Inflammatory macrophage treated with lipopolysaccharide for 1 hour (primary cell): ENCODE data around the gene TNRC6B.

Source experiments
- DNase-seq, 2 donors: peaks; one replicate each; pipeline ENCODE4 v3.0.0-alpha.2; 2020 to 2022

Gene TNRC6B

DNA sequence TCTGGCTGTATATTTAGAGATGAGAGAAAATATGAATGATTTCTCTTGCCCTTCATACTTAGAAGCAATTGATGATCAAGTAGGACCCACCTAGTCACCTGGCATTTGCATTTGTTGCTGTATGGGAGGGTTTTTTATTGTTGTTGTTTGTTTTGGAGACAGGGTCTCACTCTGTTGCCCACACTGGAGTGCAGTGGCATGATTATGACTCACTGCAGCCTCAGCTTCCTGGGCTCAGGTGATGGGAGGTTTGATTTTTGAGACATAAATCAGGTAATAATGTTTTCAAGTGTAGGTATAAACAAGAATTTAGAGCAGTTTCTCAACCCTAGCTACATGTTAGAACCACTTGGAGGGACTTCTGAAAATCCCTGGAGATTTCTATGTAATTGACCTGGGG lies 63.0 kb downstream of the TNRC6B start:
- no peak for DNase-seq

DNA sequence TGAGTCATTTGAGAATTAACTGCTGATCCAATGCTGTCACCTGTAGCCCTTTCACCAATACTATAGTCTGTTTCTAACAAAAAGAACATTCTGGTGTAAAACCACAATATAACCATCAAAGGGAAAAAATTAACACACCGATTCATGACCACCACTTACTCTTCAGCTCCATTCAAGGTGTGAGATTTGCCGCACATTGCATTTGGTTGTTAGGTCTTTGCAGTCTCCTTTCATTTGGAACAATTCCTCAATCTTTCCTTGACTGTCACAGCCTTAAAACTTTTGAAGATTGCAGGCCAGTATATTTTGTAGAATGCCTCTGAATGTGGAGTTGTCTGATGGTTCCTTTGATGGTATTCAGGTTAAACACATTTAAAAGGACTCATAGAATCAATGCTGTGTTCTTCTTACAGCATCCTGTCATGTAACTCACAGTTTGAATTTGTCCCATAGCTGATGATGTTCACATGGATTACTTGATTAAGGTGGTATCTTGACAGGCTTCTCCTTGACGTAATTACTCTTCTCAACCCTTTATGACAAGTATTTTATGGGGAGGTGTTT lies 63.6 kb downstream of the TNRC6B start:
- no peak for DNase-seq

DNA sequence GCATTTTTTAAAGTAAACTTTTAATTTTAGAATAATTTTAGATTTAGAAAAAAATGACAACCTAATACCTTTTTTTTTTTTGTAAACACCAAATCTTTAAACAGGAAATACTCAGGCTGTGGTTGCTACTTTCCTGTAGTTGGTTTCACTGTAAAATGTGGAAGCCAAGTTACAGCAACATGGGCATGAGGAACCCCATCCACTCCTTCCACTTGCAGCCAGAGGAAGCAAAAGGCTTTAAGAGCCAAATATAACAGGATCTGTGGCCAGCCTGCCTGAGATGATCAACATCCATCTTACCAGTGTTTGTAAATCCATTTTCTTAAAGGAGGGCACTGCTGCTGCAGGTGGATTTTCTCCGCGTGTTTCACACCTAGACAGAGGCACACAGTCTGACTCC lies 66.2 kb downstream of the TNRC6B start:
- peak; percentile 37 to 47 for DNase-seq

DNA sequence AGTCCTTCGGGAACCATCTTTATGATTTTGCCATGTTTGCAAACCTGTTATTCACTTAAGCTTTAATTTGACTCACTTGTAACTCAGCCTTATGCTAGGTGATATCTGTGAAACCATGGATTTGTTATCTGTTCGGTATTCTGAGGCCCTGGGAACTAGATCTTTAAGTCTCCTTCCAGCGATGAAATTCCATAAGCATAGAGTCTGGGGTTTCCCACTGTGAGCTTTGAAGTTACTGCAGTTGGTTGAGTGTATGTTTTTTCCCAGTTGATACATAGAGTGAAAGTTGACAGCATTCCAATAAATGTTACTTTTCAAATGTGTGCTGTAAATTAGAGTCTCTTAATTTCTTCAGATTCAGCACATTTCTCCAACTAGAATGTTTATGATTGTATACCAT lies 66.9 kb downstream of the TNRC6B start:
- DNase-seq = no peak

DNA sequence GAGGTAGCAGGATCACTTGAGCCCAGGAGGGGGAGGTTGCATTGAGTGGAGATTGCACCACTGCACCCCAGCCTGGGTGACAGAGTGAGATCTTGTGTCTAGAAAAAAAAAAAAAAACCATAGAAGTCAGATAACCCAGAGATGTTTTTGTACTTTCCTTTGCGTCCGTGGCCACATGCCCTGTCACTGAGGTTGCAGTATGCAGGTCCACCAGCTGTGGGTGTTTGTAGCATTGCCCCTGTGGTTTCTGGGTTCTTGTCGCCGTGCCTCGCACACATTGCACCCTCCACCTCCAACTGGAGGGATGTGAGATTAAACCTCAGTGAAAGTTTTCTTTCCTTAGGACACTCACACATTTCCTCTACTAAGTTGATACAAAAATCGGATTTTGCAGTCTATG lies 70.3 kb downstream of the TNRC6B start:
- no peak for DNase-seq

DNA sequence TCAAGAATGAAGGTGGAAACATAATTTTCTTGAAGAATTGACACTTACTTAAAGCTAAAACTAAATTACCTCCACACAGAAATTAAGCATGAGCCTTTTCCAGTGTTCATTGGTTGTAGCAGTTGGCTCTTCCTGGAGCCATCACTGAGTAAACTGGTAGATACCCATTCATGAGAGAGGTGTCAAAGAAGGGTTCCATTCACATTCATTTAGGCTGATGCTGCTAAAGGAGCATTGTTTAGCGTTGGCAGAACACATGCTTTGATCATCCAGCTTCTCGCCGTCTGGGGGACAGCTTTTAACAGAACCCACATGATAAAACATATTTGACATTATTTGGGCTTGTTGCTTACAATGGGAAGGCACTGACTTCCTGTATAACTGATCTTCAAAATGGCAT lies 71.6 kb downstream of the TNRC6B start:
- no peak for DNase-seq

DNA sequence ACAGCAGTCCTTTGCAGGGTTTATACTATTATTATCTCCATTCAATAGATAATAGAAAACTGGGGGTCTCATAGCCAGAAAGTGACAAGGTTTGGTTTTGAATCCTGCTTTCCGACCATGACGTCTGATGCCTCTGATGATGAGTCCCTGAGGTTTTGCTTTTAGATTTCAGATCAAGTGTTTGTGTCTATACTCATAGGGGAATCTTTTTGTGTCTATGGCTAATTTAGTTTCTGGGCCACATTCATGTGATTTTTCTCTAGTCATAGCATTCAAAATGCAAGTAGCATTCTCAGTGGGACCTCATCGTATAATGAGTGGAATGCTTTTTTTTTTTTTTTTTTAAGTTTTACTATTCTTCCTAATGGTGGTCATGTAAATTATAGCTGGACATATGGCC lies 72.9 kb downstream of the TNRC6B start:
- no peak for DNase-seq

DNA sequence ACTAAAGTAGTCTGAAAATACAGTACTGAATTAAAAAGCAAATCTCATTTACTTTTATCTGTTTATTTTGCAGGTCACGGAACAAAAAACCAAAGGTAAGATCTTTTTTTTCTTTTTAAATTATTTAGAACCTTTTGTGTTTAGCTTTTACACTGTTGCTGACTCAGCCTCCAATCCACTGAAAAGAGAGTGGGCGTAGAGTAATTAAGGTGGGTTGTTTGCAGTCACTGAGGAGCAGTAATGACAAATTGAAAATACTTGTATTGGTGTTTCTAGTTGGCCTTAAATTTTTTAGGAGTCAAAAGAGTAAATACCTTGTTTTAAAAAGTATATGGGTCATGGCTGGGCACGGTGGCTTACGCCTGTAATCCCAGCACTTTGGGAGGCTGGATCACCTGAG lies 73.4 kb downstream of the TNRC6B start:
- no peak for DNase-seq

DNA sequence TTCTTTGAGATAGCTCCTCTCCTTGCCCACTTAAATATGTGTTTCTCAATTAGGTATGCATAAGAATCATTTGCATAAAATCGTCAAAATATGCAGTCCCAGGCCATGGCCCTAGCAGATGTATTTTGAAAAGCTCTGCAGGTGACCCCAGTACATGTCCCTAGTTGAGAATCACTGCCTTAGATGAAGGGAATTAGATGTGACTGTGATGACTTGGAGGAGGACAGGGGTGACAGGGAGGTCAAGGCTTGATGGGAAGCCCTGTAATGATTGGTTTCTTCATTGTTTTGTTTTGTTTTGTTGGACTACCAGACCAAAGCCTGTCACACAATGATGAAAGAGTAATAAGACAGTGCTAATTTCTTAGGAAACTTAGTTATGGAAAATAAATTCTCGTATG lies 74.4 kb downstream of the TNRC6B start:
- no peak for DNase-seq

DNA sequence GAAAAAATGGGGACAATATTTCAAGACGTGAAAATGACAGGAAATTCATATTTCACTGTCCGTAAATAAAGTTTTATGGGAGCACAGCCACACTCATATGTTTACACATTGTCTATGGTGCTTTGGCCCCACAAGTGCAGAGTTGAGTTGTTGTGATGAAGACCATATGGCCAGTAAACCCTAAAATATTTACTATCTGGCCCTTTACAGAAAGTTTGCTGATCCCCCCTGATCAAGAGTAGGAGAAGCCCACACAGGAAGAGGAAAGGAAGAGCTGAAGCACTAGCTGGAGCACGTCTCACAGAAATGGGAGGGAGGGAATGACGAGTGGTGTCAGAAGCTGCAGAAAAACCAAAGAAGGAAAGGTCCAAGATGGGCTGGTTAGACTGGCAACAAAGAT lies 78.8 kb downstream of the TNRC6B start:
- no peak for DNase-seq

DNA sequence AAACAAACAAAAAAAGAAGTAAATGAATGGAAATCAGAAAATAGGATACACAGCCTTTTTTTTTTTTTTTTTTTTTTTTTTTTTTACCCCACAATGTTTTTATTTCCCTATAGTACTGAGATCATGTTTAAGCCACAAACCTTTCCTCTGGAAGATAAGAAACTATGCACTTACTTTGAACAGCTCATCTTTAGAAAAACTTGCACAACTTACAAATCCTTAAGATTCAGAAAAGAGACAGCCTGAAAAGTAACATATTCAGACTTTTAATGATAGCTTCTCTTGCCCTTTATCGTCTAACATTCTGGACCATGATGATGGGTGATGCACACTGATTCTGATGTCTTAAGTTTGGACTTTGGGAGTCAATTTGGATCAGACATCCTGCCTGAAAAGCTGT lies 80.3 kb downstream of the TNRC6B start:
- no peak for DNase-seq

DNA sequence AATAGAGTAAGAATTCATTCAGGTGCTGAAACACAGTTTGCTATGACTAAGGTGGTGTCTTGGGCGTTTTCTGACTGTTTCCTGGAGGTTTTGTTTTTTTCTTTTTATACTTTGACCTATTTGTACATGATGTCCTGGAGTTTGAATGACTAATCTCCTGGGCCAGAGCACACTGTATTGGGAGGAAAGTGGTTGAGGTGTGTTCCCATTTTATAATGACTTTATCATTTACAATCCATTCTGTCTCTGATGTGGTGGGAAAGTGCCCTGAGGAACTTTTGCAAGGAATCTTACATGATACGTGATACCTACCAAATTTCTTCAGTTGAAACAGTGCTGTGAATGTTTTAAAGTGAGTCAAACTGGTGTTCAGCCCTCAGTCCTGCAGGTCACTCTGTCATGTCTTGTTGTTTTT lies 80.8 kb downstream of the TNRC6B start:
- DNase-seq = no peak

DNA sequence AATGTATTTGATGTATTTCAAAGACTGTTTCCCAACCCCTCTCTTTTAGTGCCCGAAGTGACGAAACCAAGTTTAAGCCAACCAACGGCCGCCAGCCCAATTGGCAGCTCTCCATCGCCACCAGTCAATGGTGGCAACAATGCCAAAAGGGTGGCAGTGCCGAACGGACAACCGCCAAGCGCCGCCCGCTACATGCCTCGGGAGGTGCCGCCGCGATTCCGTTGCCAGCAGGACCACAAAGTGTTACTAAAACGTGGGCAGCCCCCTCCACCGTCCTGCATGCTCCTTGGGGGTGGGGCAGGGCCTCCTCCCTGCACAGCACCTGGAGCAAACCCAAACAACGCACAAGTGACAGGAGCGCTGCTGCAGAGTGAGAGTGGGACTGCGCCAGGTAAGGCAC lies 84.1 kb downstream of the TNRC6B start:
- no peak for DNase-seq

DNA sequence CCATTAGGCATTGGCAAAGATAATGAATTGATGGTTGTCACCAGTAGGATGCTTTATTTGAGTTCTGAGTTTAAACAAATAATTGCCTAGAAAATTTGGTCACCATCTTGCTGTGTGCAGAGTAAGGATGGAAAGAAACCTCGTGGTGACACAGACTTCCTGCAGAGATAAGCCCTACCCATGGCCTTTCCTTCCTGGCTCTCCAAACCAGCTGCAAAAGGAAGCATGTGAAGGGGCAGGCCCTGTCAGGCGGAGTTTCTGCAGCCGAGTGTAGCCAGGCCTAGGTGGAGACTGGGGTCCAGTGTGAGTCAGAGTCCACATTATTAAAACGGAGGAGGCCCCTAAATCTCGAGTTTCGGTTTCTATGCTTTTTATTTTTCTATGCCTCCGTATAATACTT lies 85.5 kb downstream of the TNRC6B start:
- DNase-seq = peak in 1 of 2 donors; percentile 6

DNA sequence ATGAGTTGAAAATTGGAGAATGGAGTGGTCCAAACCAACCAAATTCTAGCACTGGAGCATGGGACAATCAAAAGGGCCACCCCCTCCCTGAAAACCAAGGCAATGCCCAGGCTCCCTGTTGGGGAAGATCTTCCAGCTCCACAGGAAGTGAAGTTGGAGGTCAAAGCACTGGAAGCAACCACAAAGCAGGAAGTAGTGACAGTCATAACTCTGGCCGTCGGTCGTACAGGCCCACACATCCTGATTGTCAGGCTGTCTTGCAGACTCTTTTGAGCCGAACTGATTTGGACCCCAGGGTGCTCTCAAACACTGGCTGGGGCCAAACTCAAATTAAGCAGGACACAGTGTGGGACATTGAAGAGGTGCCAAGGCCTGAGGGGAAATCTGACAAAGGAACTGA lies 88.1 kb downstream of the TNRC6B start:
- peak; percentile 60 to 63 for DNase-seq

DNA sequence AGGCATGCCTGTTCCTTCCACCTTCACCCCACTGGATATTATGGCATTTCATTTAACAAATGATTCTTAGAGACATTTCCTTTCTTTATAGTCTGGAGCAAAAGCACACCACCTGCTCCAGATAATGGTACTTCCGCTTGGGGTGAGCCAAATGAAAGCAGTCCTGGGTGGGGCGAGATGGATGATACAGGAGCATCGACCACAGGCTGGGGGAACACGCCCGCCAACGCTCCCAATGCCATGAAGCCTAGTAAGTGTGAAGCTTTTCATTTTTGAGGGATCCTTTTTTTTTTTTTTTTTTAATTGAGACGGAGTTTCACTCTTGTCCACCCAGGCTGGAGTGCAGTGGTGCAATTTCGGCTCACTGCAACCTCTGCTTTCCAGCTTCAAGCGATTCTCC lies 92.3 kb downstream of the TNRC6B start:
- DNase-seq = no peak

DNA sequence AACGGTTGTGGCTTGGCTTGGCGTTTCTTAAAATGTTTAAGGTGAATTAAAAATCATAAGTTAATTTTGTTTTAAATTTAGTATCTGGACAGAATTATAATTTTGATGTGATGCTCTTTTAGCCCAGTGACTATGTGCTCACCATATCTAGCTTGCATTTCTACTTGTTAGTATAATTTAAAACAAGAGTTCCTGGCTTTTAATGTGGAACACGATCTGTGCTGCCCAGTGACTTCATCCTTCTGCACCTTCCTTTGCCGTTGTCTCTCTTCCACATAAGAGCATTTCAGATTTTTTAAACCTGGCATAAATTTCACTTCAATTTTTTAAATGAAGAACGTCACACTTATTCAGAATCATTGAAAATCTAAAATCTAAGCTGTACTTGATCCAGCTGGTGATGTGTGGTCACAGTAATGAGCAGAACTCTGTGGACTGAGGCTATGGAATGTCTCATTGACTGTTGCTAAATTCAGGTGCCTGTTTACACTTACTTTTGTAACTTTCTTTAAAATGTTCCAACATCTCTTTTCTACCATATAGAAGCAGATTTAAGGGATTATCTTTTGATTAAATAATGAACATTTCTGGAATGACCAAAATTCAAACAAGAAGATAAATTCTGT lies 93.1 kb downstream of the TNRC6B start:
- no peak for DNase-seq

DNA sequence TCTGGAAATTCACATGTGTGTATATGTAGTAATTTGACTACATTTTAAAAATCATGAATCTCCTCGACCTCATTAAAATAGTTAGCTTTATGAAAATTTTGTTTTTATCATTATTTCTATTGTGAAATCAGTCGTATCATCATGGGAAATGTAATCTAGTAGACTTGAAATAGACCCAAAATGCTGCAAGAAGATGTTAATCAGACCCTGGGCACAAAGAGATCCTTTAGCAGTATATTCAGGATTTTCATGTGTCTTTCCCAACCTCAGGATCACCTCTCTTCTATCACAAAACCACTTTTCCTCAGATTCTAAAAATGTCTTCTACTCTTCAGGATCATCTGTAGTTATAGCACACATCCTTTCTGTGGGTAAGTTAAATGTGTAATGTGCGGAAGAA lies 93.7 kb downstream of the TNRC6B start:
- no peak for DNase-seq

DNA sequence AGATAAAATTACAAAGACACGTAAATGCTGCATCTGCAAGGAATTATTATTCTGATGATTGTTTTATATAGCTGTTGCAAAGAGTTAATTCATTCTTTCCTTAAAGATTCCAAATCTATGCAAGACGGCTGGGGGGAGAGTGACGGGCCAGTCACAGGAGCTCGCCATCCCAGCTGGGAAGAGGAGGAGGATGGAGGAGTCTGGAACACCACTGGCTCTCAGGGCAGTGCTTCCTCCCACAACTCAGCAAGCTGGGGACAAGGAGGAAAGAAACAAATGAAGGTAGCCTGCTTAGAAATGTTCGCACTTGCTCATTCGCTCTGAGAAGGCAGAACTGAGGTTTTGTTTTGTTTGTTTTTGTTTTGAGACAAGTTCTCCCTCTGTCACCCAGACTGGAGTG lies 95.6 kb downstream of the TNRC6B start:
- no peak for DNase-seq

DNA sequence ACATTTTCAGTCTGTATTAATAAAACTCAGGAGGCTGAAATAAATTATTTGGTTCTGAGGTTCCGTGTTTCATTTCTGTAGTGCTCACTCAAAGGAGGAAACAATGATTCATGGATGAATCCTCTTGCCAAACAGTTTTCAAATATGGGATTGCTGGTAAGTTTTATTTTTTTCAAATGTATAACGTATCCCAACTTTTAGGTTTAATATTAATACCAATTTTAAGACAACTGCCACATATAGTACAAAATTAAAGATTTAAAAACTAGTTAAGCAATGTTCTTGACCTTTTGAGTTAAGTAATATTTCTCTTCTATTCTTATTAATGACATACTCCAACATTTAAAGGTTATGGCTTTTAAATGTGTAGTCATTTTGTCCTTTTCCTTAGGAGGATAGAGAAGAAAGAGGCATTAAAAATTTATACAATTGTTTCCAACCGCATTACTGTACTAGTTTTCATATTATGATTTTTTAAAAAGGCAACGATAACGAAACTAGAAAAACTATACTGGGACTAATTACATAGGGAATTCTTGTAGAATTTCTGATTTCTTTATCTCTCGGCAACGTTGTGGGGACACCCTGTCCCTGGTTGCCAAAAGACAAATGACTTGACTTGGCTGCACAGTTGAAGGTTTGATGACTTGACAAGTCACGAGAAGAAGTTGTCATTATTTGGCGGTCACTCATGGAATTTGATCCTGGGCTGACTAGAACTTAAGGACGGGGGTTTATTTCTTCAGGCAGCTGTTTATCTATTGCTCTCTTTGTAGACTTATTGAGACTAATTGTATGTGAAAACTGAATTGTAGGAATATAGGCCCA lies 99.5 kb downstream of the TNRC6B start:
- DNase-seq = peak; percentile 57 to 72

DNA sequence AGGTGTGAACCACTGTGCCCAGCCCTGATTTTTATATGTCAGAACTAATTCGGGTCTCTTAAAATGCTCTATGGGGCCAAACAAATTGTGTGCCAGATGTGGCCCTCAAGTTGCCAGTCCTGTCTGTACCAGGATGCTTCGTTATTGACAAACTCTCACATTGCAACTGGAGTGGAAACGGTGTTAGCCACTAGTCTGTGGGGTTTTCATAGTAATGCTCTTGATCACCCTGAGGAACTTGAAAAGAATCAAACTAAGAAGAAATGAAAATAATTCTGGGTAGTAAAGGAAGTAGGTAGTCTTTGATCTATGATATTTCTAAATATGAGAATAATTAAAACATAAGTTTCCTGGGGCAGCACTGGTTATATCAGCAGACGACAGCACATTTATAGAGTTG lies 101.3 kb downstream of the TNRC6B start:
- no peak for DNase-seq

DNA sequence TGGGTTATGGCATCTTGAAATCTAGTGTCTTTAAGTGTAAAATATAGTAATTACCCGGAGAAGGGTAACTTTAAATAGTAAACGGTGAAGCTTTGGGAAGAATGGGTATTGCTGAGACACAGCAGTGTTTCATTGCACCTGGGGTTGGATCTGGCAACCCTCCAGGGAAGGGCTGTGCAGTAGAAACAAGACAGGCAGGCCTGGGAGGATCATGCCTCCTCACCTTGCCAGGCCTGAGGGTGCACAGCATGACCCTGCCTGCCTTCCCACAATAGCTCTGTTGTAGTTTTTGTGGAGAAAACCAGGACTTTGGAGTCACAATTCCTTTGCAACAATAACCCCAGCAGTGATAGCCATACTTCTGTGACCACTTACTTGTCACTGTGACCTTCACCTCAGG lies 104.0 kb downstream of the TNRC6B start:
- no peak for DNase-seq

DNA sequence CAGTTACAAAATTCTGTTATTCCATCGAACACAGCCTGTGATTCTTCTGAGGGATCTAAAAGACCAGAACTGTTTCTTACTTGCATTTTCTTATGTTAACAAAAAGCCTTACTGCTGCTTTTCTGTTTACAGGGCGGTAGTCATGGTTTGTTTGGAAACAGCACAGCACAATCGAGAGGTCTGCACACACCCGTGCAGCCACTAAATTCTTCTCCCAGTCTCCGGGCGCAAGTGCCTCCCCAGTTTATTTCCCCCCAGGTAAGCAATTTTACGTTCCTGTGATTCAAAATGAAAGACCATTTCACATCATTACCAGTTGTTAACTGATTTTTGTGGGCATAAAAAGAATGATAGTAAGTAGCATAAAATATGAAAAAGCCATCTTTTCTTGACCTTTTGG lies 107.8 kb downstream of the TNRC6B start:
- DNase-seq = no peak

DNA sequence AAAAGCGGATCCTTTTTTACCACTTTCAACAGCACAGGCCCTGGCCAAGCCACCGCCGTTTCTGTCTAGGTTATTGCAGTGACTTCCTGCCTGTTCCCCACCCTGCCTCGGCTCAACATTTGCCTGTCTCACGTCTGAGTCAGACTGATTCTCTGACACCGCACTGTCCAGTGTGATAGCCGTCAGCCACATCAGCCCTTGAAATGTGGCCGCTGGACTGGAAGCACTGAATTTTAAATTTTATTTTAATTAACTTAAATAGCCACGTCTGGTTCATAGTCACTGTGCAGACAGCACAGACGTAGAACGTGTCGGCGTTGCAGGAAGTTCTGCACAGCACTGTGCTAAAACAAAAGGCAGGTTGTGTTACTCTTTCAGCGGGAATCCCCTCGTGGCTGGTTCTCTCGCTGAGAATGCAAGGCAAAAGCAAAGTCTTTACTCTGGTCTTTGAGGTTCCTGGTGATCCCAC lies 112.3 kb downstream of the TNRC6B start:
- DNase-seq = peak; percentile 13 to 25
